ENCODE results near the gene GTF2IRD1.
"Not testable (repeated sequence)": the region's sequence is repeated elsewhere in the genome, so short reads cannot be mapped to it uniquely, and the experiment has no call there.

Gene GTF2IRD1

GRCh38 chr7:74430409-74430808 lies 23.3 kb upstream of the GTF2IRD1 start:
- not testable (repeated sequence) for DNase-seq (ENCODE audit: low spot score)

- no peak for DNase-seq (ENCODE audit: low spot score)
Observed at GRCh38 chr7:74430961-74431466, 22.7 kb upstream of the GTF2IRD1 start.

DNA sequence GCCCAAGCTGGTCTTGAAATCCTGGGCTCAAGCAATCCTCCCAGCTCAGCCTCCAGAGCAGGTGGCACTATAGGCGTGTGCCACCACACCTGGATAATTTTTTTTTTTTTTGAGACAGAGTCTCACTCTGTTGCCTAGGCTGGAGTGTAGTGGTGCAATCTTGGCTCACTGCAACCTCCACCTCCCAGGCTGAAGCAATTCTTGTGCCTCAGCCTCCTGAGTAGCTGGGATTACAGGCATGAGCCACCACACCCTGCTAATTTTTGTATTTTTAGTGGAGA lies 16.5 kb upstream of the GTF2IRD1 start:
- not testable (repeated sequence) for DNase-seq (ENCODE audit: low spot score)

- DNase-seq (ENCODE audit: low spot score), result no peak
Observed at GRCh38 chr7:74438327-74438726, 15.4 kb upstream of the GTF2IRD1 start.

GRCh38 chr7:74439541-74439940 lies 14.2 kb upstream of the GTF2IRD1 start:
- DNase-seq (ENCODE audit: low spot score), result no peak

DNA sequence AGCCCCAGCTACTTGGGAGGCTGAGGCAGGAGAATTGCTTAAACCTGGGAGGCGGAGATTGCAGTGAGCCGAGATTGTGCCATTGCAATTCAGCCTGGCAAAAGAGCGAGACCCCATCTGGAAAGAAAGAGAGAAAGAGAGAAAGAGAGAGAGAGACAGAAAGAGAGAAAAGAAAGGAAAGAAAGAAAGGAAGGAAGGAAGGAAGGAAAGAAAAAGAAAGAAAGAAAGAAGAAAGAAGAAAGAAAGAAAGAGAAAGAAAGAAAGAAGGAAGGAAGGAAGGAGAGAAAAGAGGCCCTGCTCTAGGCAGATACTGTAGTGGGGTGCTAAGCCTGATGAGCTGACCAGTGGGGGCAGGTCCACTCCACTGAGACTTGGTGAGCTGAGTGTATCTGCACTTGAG lies 13.6 kb upstream of the GTF2IRD1 start:
- not testable (repeated sequence) for DNase-seq (ENCODE audit: low spot score)

GRCh38 chr7:74441801-74442200 lies 11.9 kb upstream of the GTF2IRD1 start:
- no peak for DNase-seq (ENCODE audit: low spot score)

- DNase-seq (ENCODE audit: low spot score), result no peak
Observed at GRCh38 chr7:74443543-74444247, 10.0 kb upstream of the GTF2IRD1 start.

GRCh38 chr7:74449144-74449543 lies 4.6 kb upstream of the GTF2IRD1 start:
- DNase-seq (ENCODE audit: low spot score), result no peak

- DNase-seq (ENCODE audit: low spot score), result peak; percentile 86
Observed at GRCh38 chr7:74449809-74450397, 3.8 kb upstream of the GTF2IRD1 start.

GRCh38 chr7:74452748-74453321 lies 871 bp upstream of the GTF2IRD1 start:
- peak; percentile 39 for DNase-seq (ENCODE audit: low spot score)

GRCh38 chr7:74454021-74454924 lies 567 bp downstream of the GTF2IRD1 start:
- DNase-seq (ENCODE audit: low spot score), result no peak

GRCh38 chr7:74454925-74455288 lies 1.2 kb downstream of the GTF2IRD1 start:
- peak; percentile 51 for DNase-seq (ENCODE audit: low spot score)

GRCh38 chr7:74455291-74455804 lies 1.6 kb downstream of the GTF2IRD1 start:
- DNase-seq (ENCODE audit: low spot score), result peak; percentile 86

DNA sequence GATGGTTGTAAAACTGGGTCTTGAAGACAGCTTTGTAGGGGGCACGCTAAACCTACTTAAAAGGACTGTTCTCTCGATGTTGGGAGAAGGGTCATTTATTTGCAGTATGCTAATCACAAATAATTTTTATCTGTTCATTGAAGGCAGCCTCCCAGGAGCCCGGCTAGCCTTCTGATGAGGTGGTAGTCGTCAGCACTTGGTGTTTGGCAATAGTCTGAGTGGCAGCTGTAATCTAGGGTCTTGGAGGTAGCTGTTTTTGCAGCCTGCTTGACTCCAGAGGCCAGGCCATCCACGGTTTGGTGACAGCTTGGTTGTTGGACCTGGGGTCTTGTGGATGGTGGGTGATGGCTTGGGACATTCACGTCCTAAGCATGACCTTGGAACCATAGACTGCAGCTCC lies 2.2 kb downstream of the GTF2IRD1 start:
- DNase-seq (ENCODE audit: low spot score), result peak; percentile 69

DNA sequence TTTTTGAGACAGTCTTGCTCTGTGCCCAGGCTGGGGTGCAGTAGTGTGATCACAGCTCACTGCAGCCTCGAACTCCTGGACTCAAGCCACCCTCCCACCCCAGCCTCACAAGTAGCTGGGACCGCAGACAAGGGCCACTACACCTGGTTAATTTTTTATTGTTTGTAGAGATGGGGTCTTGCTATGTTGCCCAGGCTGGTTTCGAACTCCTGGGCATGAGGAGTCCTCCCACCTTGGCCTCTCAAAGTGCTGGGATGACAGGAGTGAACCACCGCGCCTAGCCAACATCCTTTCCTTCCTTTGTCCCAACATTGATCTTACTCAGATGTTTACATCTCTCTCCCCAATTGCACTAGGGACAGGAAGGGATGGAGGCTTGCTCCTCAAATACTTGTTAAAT lies 3.3 kb downstream of the GTF2IRD1 start:
- DNase-seq (ENCODE audit: low spot score), result no peak

DNA sequence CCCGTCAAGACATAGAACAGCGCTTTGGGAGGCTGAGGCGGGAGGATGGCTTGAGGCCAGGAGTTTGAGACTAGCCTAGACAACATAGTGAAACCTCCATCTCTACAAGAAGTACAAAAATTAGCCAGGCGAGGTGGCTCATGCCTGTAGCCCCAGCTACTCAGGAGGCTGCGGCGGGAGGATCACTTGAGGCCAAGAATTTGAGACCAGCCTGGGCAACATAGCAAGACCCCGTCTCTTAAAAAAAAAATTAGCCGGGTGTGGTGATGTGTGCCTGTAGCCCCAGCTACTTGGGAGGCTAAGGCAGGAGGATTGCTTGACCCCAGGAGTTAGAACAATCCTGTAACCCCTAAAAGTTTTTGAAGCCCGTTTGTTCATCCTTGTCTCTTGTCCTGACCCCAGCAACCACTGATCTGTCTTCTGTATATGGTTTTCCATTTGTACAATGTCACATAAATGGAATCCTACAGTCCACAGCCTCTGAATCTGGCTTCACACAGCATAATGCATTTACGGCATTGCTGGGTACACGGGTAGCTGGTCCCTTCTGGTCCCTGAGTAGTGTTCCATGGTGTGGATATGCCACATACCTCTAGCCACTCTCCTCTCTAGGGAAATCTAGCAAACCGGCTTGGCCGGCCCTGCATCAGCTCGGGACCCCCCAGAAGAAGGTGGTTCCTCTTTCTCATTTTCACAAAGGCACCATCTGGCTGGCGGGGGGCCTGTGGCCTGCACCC lies 8.4 kb downstream of the GTF2IRD1 start:
- no peak for DNase-seq (ENCODE audit: low spot score)

- DNase-seq (ENCODE audit: low spot score), result no peak
Observed at GRCh38 chr7:74462707-74463100, 9.0 kb downstream of the GTF2IRD1 start.

- DNase-seq (ENCODE audit: low spot score), result no peak
Observed at GRCh38 chr7:74464931-74465886, 11.5 kb downstream of the GTF2IRD1 start.

DNA sequence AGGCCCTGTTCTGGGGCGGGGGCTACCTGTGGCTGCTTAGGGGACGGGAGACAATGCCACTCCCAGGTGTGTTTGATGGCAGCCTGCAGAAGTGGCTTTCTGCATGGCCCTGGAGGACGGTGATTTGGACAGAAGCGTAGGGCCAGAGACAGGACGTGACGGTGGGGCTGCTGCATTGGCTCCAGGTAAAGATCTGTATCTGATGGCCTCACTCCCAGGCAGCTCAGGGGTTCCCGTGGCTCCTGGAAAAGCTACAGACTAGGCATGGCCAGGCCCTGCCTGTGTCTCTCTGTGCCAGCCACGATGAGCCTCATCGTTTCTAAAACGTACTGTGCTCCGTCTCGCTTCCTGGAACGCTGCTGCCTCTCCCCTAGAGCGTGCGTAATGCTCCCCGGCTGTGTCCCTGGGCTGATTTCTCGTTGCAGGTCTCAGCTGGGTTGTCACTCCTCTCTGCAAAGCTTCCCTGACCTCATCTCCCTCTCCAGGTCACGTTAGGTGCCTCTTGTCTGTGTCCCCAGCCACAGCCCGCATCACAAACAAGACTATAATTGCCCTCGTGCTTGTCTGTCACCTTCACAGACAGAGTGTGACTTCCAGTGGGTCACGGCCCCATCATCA lies 12.6 kb downstream of the GTF2IRD1 start:
- no peak for DNase-seq (ENCODE audit: low spot score)

All from HuH-7 (cell line).